GM23248 (cell line): ENCODE data around the gene IGFL4.

Experiments used
- EZH2 ChIP-seq: fragments of 200-600 bp; sonication (generic); IDR thresholded peaks from 2 replicates; pipeline ENCODE4 v1.6.1; 2018; ENCODE audit warnings: antibody characterized with exemption, mild to moderate bottlenecking; ENCODE audit not compliant: insufficient read depth, poor library complexity, severe bottlenecking
- EZH2phosphoT487 ChIP-seq: fragments of 200-600 bp; sonication (generic); IDR thresholded peaks from 2 replicates; pipeline ENCODE4 v1.6.1; 2018; ENCODE audit warnings: antibody characterized with exemption, moderate library complexity, mild to moderate bottlenecking, low read depth; ENCODE audit not compliant: insufficient read depth

DNA sequence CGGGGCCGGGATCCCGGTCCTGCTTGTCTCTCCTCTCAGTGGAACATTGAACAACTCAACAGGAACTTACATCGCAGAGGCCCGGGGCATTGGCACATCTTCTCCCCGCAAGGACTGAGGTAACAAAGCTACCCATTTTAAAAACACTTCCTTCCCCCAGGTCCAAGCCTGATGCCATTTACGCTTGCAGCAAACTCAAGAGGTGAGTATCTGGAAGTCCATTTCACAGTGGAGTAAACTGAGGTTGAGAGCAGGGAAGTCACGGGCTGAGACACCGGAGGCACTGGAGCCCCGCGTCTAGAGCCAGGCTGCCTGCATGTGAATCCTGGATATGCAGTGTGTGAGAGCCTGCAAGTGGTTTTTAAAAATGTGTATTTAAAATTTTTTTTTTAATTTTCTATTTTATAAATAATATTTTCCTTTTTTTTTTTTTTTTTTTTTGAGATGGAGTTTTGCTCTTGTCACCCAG, 17.5 kb downstream of the IGFL4 start:
- TF ChIP-seq EZH2 (no peak), EZH2phosphoT487 (no peak)
